ENCODE results near the gene CMAS. TPM values are rescaled to one million over a fixed set of nuclear protein-coding genes. Genes with fewer than 3 reads are reported as not detected.
"Not testable (repeated sequence)": the region's sequence is repeated elsewhere in the genome, so short reads cannot be mapped to it uniquely, and the experiment has no call there.

CMAS gene
- 10 to 100 TPM; 45.4 to 87.0 TPM for total RNA-seq

GRCh38 chr12:22046090-22046967 is at the start of gene CMAS:
Gene CMAS (plus strand): TSS chr12:22046218. CDS start chr12:22046304, 86 bp downstream.
- TF ChIP-seq CTCF (IDR thresholded peaks at IDR 0.05), result peak in 1 of 4 experiments; percentile 3
- TF ChIP-seq POLR2AphosphoS5 (IDR thresholded peaks at IDR 0.05), result peak; percentile 23
- TF ChIP-seq POLR2A (IDR thresholded peaks at IDR 0.05), result peak; percentile 75
- no peaks in the 10 kb centered on the region for H3K4me1 ChIP-seq (replicated peaks)

GRCh38 chr12:21998295-21998694 is 47.7 kb upstream of the CMAS start:
- Histone ChIP-seq H3K27ac (no peak overlapping the region), H3K36me3 (no peaks in the 10 kb centered on the region), H3K27me3 (replicated peaks; ENCODE audit: insufficient read depth) (no peaks in the 10 kb centered on the region), H3K4me1 (replicated peaks) (no peaks in the 10 kb centered on the region), H3K9me3 (no peaks in the 10 kb centered on the region), H3K4me3 (no peak overlapping the region)
- intact Hi-C loops (cut with DNase I), result no loop called here
- no peak for TF ChIP-seq POLR2AphosphoS5 (IDR thresholded peaks at IDR 0.05)
- DNase-seq (ENCODE audit: low spot score), result no peak
- 36% methylated on average over 2 of the region's 2 CpGs for WGBS

More at GRCh38 chr12:22046090-22046967, at the start of gene CMAS:
- H3K27ac ChIP-seq, result peak within 1 kb of the TSS; percentile 91 to 93
- H3K36me3 ChIP-seq, result no peaks in the 10 kb centered on the region
- H3K27me3 ChIP-seq (replicated peaks; ENCODE audit: insufficient read depth), result no peaks in the 10 kb centered on the region
- no peaks in the 10 kb centered on the region for H3K9me3 ChIP-seq
- intact Hi-C loops (cut with DNase I), result no loop called here
- WGBS, result under 1% methylated on average over 62 of the region's 64 CpGs
- peak; percentile 71 for DNase-seq (ENCODE audit: low spot score)
- H3K4me3 ChIP-seq, result peak within 1 kb of the TSS; percentile 86 to 89

GRCh38 chr12:21998782-21999181 is 47.2 kb upstream of the CMAS start:
- intact Hi-C loops (cut with DNase I), result no loop called here
- H3K4me1 ChIP-seq (replicated peaks), result no peaks in the 10 kb centered on the region
- no peak for TF ChIP-seq POLR2AphosphoS5 (IDR thresholded peaks at IDR 0.05)
- no peak for TF ChIP-seq POLR2A (IDR thresholded peaks at IDR 0.05)
- TF ChIP-seq CTCF (IDR thresholded peaks at IDR 0.05), result no peak
- 89% methylated on average over 1 of the region's 1 CpG for WGBS
- DNase-seq (ENCODE audit: low spot score), result no peak
- H3K9me3 ChIP-seq, result no peaks in the 10 kb centered on the region
- no peak overlapping the region for H3K4me3 ChIP-seq
- no peaks in the 10 kb centered on the region for H3K36me3 ChIP-seq
- H3K27ac ChIP-seq, result no peak overlapping the region
- no peaks in the 10 kb centered on the region for H3K27me3 ChIP-seq (replicated peaks; ENCODE audit: insufficient read depth)

GRCh38 chr12:22002430-22002829 is 43.6 kb upstream of the CMAS start:
- TF ChIP-seq CTCF (IDR thresholded peaks at IDR 0.05) (no peak), POLR2AphosphoS5 (IDR thresholded peaks at IDR 0.05) (no peak), POLR2A (IDR thresholded peaks at IDR 0.05) (no peak)
- H3K9me3 ChIP-seq, result no peaks in the 10 kb centered on the region
- H3K27ac ChIP-seq, result no peak overlapping the region
- no peak overlapping the region for H3K4me3 ChIP-seq
- 91% methylated on average over 3 of the region's 3 CpGs for WGBS
- no peaks in the 10 kb centered on the region for H3K36me3 ChIP-seq
- DNase-seq (ENCODE audit: low spot score), result no peak
- intact Hi-C loops (cut with DNase I), result no loop called here
- no peaks in the 10 kb centered on the region for H3K4me1 ChIP-seq (replicated peaks)
- no peaks in the 10 kb centered on the region for H3K27me3 ChIP-seq (replicated peaks; ENCODE audit: insufficient read depth)

- intact Hi-C loops (cut with DNase I); H3K27me3 ChIP-seq (replicated peaks; ENCODE audit: insufficient read depth); H3K4me1 ChIP-seq (replicated peaks); H3K4me3 ChIP-seq; H3K9me3 ChIP-seq; H3K36me3 ChIP-seq; H3K27ac ChIP-seq; DNase-seq (ENCODE audit: low spot score): not testable (repeated sequence)
- WGBS, result 77% methylated on average over 2 of the region's 2 CpGs
These were observed 38.2 kb upstream of the CMAS start for GRCh38 chr12:22007794-22008193.

GRCh38 chr12:22008196-22008595 is 37.8 kb upstream of the CMAS start:
- no peaks in the 10 kb centered on the region for H3K9me3 ChIP-seq
- no peaks in the 10 kb centered on the region for H3K4me1 ChIP-seq (replicated peaks)
- no peak for DNase-seq (ENCODE audit: low spot score)
- TF ChIP-seq POLR2A (IDR thresholded peaks at IDR 0.05), result no peak
- no peak for TF ChIP-seq CTCF (IDR thresholded peaks at IDR 0.05)
- no peak for TF ChIP-seq POLR2AphosphoS5 (IDR thresholded peaks at IDR 0.05)
- H3K36me3 ChIP-seq, result no peaks in the 10 kb centered on the region
- no peaks in the 10 kb centered on the region for H3K27me3 ChIP-seq (replicated peaks; ENCODE audit: insufficient read depth)
- intact Hi-C loops (cut with DNase I), result no loop called here
- H3K4me3 ChIP-seq, result no peak overlapping the region
- no peak overlapping the region for H3K27ac ChIP-seq
- WGBS, result 80% methylated on average over 7 of the region's 7 CpGs

All from prostate gland (tissue), 2 donors.